Hippocampal formation (tissue), 2 donors: Measurements from ENCODE around the gene FBXO4.
"Not testable (repeated sequence)": the region's sequence is repeated elsewhere in the genome, so short reads cannot be mapped to it uniquely, and the experiment has no call there.

Source experiments
- DNase-seq, 2 donors: peaks; one replicate each; lab custom pipeline; 2025; lab: John Stamatoyannopoulos, UW

The FBXO4 gene

DNA sequence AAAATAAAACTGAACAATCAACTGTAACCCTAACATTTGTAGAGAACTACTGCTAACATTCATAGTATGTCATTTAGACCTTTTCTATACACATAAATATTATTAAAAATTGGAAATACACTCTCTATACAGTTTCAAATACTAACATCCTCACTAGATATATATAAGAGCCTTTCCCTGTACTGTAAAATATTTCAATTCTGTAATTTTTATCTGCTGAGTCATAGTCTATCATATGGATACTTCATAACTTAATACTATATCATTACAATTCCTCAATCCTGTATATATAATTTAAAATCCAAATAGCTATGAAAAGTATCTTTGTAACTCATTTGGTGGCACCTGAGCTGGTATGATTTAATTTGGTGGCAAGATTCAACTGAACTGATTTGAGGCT, 55.8 kb downstream of the FBXO4 start:
- DNase-seq = no peak

DNA sequence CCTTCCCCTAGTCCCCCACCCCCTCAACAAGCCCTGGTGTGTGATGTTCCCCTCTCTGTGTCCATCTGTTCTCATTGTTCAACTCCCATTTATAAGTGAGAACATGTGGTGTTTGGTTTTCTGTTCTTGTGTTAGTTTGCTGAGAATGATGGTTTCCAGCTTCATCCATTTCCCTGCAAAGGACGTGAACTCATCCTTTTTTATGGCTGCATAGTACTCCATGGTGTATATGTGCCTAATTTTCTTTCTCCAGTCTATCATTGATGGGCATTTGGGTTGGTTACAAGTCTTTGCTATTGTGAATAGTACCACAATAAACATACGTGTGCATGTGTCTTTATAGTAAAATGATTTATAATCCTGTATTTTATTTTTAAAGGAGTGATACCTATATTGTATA, 57.8 kb downstream of the FBXO4 start:
- DNase-seq = not testable (repeated sequence)

DNA sequence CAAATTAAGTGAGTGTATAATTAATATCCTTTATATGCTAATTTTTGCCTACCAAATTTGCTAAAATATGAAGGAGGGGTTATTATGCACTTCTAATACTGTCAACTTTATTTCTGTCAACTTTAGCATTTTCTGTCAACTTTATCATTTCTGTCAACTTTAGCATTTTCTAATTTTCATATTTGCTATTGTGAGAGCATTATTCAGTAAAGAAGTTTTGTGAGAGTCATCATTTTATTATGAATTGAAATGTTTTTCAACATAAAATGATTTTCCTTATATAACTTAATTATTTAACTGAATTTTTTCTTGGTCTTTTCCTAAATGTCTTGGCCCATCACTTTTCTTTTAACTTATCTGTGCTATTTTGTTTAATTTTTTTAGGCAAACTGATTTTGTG, 58.2 kb downstream of the FBXO4 start:
- no peak for DNase-seq

DNA sequence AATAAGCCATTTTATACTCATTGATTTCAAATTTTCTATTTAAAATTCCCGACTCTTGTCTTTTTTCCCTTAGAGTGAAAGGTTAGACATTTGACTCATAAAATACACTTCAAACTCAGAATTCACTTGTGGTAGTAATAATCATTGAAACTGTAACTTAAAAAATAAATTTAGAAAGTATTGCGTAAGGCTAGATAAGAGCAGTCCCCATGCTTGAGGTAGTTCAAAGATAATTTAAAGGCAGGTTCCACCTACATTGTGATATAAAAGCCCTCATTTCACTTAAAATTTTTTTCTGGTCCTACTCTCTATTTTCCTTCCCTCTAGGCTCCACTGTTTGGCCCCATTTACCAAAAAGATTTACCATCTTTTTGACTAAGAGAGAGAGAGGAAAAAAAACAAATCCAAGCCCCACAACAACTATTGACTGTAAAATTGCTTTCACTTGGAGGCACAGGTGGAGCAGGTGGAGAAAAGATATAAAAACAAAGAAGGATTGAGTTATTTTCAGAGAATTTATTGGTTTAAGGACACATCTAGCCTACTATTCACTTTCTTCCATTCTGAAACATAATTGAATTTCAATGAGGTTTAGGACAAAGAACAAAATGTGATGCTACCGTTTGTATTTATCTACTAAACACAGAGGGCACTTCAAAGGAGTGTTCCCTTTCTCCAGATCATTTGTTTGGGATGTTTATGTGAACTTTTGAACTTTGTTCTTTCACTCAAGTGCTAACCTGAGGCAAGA, 61.0 kb downstream of the FBXO4 start:
- DNase-seq = no peak
